Osteocyte (in vitro differentiated cells): ENCODE results near the gene SCARB1. TPM values are rescaled to one million over a fixed set of nuclear protein-coding genes. Genes with fewer than 3 reads are reported as not detected.

ENCODE experiments used
- DNase-seq: peaks from one replicate; pipeline ENCODE4 v3.0.0; 2021; ENCODE audit warnings: mixed read lengths; ENCODE audit not compliant: unreplicated experiment; ENCODE audit errors: extremely low spot score
- H3K27ac Mint-ChIP-seq: one replicate; pipeline ENCODE4 v1.8.0; 2021; ENCODE audit warnings: mild to moderate bottlenecking, mixed read lengths; ENCODE audit not compliant: unreplicated experiment
- H3K27me3 Mint-ChIP-seq: one replicate; pipeline ENCODE4 v1.8.0; 2021; ENCODE audit warnings: mixed read lengths; ENCODE audit not compliant: unreplicated experiment
- H3K36me3 Mint-ChIP-seq: one replicate; pipeline ENCODE4 v1.8.0; 2021; ENCODE audit warnings: mixed read lengths; ENCODE audit not compliant: unreplicated experiment
- H3K4me1 Mint-ChIP-seq: one replicate; pipeline ENCODE4 v1.8.0; 2021; ENCODE audit warnings: mixed read lengths; ENCODE audit not compliant: unreplicated experiment
- H3K4me3 Mint-ChIP-seq: one replicate; pipeline ENCODE4 v1.8.0; 2021; ENCODE audit warnings: mild to moderate bottlenecking, moderate library complexity, mixed read lengths; ENCODE audit not compliant: unreplicated experiment
- H3K9me3 Mint-ChIP-seq: one replicate; pipeline ENCODE4 v1.8.0; 2021; ENCODE audit warnings: mixed read lengths; ENCODE audit not compliant: unreplicated experiment
- total RNA-seq: library from RNA; stranded (reverse); gene quantifications from 2 replicates; pipeline ENCODE4 v1.2.1, GENCODE V29; 2021
- TF ChIP-seq, protein P1 (sequence below): fragments of 200-600 bp; sonication (generic); IDR thresholded peaks from 2 replicates; pipeline ENCODE4 v1.5.0; 2021; ENCODE audit warnings: antibody characterized with exemption, mild to moderate bottlenecking, moderate library complexity

Gene SCARB1
- total RNA-seq, 1 donor from 2014 or later: 27.1 TPM

DNA sequence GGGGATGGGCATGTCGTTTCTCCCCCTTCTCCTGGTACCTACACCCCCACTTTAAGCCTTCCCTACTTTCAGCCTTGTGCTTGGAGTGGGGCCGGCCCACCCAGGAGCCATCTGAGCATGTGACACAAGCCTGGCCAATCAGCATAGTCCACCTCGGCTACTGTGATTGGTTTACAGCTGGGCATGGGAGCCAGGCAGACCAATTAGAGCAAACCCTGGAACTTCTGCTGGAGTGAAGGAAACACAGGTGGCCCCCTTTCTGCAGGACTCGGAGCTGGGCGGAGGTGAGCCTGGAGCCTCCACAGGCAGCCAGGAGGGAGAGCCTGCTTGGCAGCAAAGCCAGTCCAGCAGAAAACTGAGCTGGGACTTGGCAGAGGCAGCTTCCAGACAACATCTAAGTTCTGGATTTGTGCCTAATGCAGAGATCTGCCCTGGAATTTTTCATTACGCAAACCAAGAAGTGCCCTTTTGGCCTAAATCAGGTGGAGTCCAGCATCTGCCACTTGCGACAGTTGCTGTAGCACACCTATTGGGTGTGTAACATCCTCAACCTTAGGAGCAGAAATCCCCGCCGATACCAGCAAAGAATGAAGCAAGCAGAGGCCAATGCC is 59.5 kb downstream of the SCARB1 start:
- Mint-ChIP-seq H3K9me3 (no peaks in the 10 kb centered on the region), H3K27me3 (no peaks in the 10 kb centered on the region), H3K36me3 (peaks cover 6% of the 10 kb centered on the region), H3K27ac (no peak overlapping the region), H3K4me1 (no peaks in the 10 kb centered on the region), H3K4me3 (no peak overlapping the region)
- DNase-seq: no peak
- TF ChIP-seq, protein P1, sequence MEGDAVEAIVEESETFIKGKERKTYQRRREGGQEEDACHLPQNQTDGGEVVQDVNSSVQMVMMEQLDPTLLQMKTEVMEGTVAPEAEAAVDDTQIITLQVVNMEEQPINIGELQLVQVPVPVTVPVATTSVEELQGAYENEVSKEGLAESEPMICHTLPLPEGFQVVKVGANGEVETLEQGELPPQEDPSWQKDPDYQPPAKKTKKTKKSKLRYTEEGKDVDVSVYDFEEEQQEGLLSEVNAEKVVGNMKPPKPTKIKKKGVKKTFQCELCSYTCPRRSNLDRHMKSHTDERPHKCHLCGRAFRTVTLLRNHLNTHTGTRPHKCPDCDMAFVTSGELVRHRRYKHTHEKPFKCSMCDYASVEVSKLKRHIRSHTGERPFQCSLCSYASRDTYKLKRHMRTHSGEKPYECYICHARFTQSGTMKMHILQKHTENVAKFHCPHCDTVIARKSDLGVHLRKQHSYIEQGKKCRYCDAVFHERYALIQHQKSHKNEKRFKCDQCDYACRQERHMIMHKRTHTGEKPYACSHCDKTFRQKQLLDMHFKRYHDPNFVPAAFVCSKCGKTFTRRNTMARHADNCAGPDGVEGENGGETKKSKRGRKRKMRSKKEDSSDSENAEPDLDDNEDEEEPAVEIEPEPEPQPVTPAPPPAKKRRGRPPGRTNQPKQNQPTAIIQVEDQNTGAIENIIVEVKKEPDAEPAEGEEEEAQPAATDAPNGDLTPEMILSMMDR: no peak

DNA sequence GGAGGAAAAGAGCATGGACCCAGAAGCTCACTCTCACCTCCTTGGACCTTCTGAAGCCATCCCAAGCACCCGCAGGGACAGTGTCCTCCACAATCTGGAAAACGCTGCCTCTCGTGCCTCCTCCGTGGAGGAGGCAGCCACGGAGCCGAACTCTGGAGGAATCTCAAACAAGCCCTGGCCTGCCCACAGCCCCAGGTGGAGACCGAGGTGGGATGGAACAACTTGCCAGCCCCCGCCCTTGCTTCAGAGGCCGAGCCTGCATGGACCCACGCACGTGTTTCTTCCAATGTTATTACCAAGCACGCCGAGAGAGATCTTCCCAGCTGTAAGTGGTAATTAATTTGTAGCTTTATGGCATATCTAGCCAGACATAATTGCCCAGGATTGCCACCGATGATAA is 61.3 kb downstream of the SCARB1 start:
- Mint-ChIP-seq H3K27me3 (no peaks in the 10 kb centered on the region), H3K4me1 (peaks cover under 1% of the 10 kb centered on the region), H3K9me3 (no peaks in the 10 kb centered on the region), H3K36me3 (peaks cover 6% of the 10 kb centered on the region), H3K27ac (no peak overlapping the region), H3K4me3 (no peak overlapping the region)
- TF ChIP-seq, protein P1: no peak
- no peak for DNase-seq

DNA sequence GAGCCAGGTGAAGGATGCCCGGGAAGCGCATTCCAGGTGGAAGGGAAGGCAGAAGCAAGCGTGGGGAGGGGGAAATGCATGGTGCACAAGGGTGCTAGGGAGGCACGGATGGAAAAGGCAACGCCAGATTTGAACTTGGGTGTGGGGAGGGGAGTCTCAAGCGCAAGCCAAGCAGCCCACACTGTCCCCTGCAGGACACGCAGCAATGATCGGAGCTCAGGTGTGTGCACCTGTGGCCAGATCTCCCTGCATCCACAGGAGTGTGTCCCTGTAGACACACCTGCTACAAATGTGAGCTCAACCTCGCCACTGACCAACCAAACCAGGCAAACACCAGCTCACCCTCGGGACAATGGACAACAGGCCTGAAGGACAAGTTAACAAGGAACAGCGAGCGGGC is 63.2 kb downstream of the SCARB1 start:
- H3K36me3 Mint-ChIP-seq: peaks cover 2% of the 10 kb centered on the region
- no peaks in the 10 kb centered on the region for H3K27me3 Mint-ChIP-seq
- H3K9me3 Mint-ChIP-seq: no peaks in the 10 kb centered on the region
- TF ChIP-seq, protein P1: no peak
- H3K27ac Mint-ChIP-seq: no peak overlapping the region
- no peak for DNase-seq
- peaks cover 12% of the 10 kb centered on the region for H3K4me1 Mint-ChIP-seq
- no peak overlapping the region for H3K4me3 Mint-ChIP-seq

DNA sequence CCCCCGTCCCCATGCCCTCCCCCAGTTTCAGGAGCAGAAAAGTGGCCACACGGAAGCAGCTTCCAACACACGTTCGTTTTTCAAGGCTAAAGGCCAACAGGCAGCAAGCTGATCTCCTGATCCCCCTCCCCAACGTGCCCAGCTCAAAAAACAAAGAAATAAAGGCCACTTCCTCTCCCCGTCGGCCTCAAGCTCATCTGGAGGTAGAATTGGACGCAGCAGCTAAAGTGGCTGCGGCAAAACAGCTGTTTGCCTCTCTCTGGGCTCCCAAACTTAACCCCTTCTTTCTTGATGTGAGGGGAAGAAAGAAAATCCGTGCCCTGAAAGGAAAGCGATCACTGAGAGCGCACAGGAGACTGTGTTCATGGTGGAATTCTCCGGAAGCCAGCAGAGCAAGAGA is 66.3 kb downstream of the SCARB1 start:
- Mint-ChIP-seq H3K9me3 (no peaks in the 10 kb centered on the region), H3K4me3 (no peak overlapping the region), H3K4me1 (peaks cover 38% of the 10 kb centered on the region), H3K27ac (no peak overlapping the region), H3K36me3 (no peaks in the 10 kb centered on the region), H3K27me3 (no peaks in the 10 kb centered on the region)
- DNase-seq: no peak
- TF ChIP-seq, protein P1: no peak

DNA sequence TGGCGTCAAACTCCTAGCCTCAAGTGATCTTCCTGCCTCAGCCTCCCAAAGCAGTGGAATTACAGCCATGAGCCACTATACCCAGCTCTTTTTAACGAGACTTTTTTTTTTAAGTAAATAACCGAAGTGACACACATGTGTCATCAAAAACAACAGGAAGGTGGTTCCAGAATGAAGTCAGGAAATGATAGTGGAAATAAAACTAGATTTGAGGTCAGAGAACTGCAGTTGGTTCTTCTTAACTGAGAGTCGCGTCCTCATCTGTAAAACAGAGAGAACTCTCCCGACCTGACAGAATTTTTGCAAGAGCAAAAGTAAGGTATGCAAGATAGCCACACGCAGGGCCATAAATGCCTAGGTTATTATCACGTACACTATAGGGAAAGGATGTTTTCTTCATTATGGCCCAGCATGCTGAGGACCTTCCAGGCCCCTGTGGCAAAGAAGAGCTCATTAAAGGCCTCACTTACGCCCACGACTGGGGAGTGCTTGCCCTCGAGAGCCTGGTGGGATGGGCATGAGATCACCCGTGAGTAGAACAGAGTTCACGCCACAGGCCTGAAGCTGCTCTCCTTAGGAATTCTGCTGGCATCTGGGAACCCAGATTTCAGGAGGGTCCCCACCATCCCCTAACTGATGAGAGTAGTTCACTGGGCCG is 67.2 kb downstream of the SCARB1 start:
- Mint-ChIP-seq H3K27ac (no peak overlapping the region), H3K4me1 (peaks cover 44% of the 10 kb centered on the region)

More for the DNA sequence above, 67.2 kb downstream of the SCARB1 start:
- Mint-ChIP-seq H3K27me3 (no peaks in the 10 kb centered on the region), H3K4me3 (no peak overlapping the region), H3K9me3 (no peaks in the 10 kb centered on the region), H3K36me3 (no peaks in the 10 kb centered on the region)
- no peak for DNase-seq
- TF ChIP-seq, protein P1: no peak
